ENCODE data around the gene MYL6.

DNA sequence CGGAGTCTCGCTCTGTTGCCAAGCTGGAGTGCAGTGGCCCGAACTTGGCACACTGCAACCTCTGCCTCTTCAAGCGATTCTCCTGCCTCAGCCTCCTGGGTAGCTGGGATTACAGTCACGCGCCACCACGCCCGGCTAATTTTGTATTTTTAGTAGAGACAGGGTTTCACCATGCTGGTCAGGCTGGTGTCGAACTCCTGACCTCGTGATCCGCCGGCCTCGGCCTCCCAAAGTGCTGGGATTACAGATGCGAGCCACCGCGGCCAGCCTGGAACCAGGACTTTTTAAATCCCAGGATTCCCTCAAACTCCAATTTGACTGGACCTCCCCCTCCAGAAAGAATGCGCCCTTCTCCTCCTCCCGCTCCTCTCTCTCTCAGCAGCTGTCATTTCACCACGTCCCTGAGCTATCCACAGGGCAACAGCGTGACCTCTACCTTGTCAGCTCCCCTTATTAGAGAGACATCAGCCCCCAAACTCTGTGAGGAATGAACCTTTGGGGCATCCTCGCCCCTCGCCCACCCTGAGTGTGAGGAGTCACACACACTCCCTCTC is 28.1 kb upstream of the MYL6 start:
- no peak for TF ChIP-seq POLR2A (IDR thresholded peaks at IDR 0.05)
- TF ChIP-seq, protein P1, sequence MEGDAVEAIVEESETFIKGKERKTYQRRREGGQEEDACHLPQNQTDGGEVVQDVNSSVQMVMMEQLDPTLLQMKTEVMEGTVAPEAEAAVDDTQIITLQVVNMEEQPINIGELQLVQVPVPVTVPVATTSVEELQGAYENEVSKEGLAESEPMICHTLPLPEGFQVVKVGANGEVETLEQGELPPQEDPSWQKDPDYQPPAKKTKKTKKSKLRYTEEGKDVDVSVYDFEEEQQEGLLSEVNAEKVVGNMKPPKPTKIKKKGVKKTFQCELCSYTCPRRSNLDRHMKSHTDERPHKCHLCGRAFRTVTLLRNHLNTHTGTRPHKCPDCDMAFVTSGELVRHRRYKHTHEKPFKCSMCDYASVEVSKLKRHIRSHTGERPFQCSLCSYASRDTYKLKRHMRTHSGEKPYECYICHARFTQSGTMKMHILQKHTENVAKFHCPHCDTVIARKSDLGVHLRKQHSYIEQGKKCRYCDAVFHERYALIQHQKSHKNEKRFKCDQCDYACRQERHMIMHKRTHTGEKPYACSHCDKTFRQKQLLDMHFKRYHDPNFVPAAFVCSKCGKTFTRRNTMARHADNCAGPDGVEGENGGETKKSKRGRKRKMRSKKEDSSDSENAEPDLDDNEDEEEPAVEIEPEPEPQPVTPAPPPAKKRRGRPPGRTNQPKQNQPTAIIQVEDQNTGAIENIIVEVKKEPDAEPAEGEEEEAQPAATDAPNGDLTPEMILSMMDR (IDR thresholded peaks at IDR 0.05), result no peak

Measured in thyroid gland (tissue), 4 donors.